HG03064 (cell line): ENCODE data around the gene SIAE.

Source experiments
- ATAC-seq: cut with Tn5 transposase; IDR thresholded peaks from one replicate; pipeline ENCODE4 v1.9.1; 2021; ENCODE audit warnings: low read depth; ENCODE audit not compliant: unreplicated experiment

The SIAE gene

GRCh38 chr11:124583781-124584180, 89.8 kb downstream of the SIAE start:
- ATAC-seq: no peak
